ENCODE data around the gene NSG2.

Gene NSG2

GRCh38 chr5:174155281-174155680, 109.8 kb downstream of the NSG2 start:
- DNase-seq: no peak

GRCh38 chr5:174155706-174156105, 110.2 kb downstream of the NSG2 start:
- no peak for DNase-seq

- no peak for DNase-seq
Observed at GRCh38 chr5:174157048-174157447, 111.5 kb downstream of the NSG2 start.
